Right lobe of liver (tissue), 6 donors: ENCODE data around the gene PEAR1. TPM values are rescaled to one million over a fixed set of nuclear protein-coding genes. Genes with fewer than 3 reads are reported as not detected.

Experiments
- ATAC-seq, 4 donors: fragments of 200-7000 bp; cut with Tn5 transposase; one replicate each; pipeline ENCODE4 v1.9.1; 2020; ENCODE audit warnings: mild to moderate bottlenecking in 4 of 4, moderate library complexity in 4 of 4
- DNase-seq, 3 donors: peaks; one replicate each; pipeline ENCODE4 v3.0.0-alpha.2; 2020
- H3K27ac ChIP-seq, 3 donors: fragments of 200-600 bp; one replicate each; pipeline ENCODE4 v1.8.0; 2022
- H3K27me3 ChIP-seq, 2 donors: fragments of 200-600 bp; one replicate each; pipeline ENCODE4 v1.8.0; 2022
- H3K36me3 ChIP-seq, 4 donors: fragments of 200-600 bp; sonication (generic) in 1 of 4; one replicate each; pipeline versions ENCODE4 v1.5.1 to v1.8.0; 2017 to 2022; ENCODE audit warnings: control low read depth in 1 of 4
- H3K4me1 ChIP-seq, 4 donors: fragments of 200-600 bp; sonication (generic) in 1 of 4; one replicate each; pipeline versions ENCODE4 v1.5.1 to v1.8.0; 2017 to 2022; ENCODE audit warnings: control low read depth in 1 of 4
- H3K4me3 ChIP-seq, 3 donors: fragments of 200-600 bp; one replicate each; pipeline ENCODE4 v1.8.0; 2022
- H3K9me3 ChIP-seq, 4 donors: fragments of 200-600 bp; sonication (generic) in 1 of 4; one replicate each; pipeline versions ENCODE4 v1.5.1 to v1.8.0; 2017 to 2022; ENCODE audit warnings: control low read depth in 1 of 4
- CTCF ChIP-seq, 4 donors: fragments of 200-600 bp in 3 of 4; fragments of 450-650 bp in 1 of 4; IDR thresholded peaks; one replicate each; pipeline versions ENCODE4 v1.5.1 to v1.8.0; 2016 to 2022; ENCODE audit warnings: antibody characterized with exemption in 4 of 4, mild to moderate bottlenecking in 2 of 4
- POLR2A ChIP-seq: fragments of 450-650 bp; IDR thresholded peaks from one replicate; pipeline ENCODE4 v1.6.1; 2017; ENCODE audit warnings: antibody characterized with exemption, mild to moderate bottlenecking
- WGBS: methylation state at CpG from one replicate; pipeline ENCODE4 v1.1.6; 2018; ENCODE audit warnings: low coverage, low lambda C conversion rate; ENCODE audit not compliant: insufficient coverage; ENCODE audit errors: missing lambda C conversion rate; 5-methylcytosine and 5-hydroxymethylcytosine counted together
- intact Hi-C, 2 donors: fragments of 100-400 bp; cut with DNase I; formaldehyde crosslinking; loops; one replicate each; pipeline versions ENCODE4 v1.11.2 to v1.14.1; 2022
- total RNA-seq, 6 experiments: library from RNA; depleted of rRNA in 2 of 6; stranded (reverse); fragments of >200 nt in 2 of 6; fragmentation: NEBNext Ultra II Directional in 3 of 6; extraction: Animal tissue kit (Norgen Biotek cat#: 25700) in 3 of 6; gene quantifications; one replicate each; pipeline versions ENCODE4 v1.1.0 to v1.2.4, GENCODE V29; 2016 to 2023
- donor health status: DM: no; HTN: yes; CAD: no.
- donor health status: DM: no; HTN: no; CAD: no.
- donor health status: DM: no; HTN: no; CAD: no.
- donor health status: DM: no; HTN: yes; CAD: no.
- donor health status: DM: no; HTN: yes; CAD: no.

Gene PEAR1
- total RNA-seq, 6 experiments from 2014 or later: 2.2 to 9.8 (median 3.6) TPM

GRCh38 chr1:156905651-156906050 lies 12.1 kb downstream of the PEAR1 start:
- 50% methylated on average over 4 of the region's 4 CpGs for WGBS
- DNase-seq: peak in 1 of 3 donors; percentile 34
- Histone ChIP-seq H3K4me1 (no peaks in the 10 kb centered on the region), H3K27ac (no peak overlapping the region), H3K9me3 (no peaks in the 10 kb centered on the region), H3K36me3 (no peaks in the 10 kb centered on the region), H3K4me3 (no peak overlapping the region), H3K27me3 (no peaks in the 10 kb centered on the region)
- TF ChIP-seq POLR2A (no peak), CTCF (IDR thresholded peaks at IDR 0.05) (no peak)
- intact Hi-C loops: no loop called here
- no peak for ATAC-seq

GRCh38 chr1:156906206-156906906 lies 12.8 kb downstream of the PEAR1 start:
- ATAC-seq (no peak), DNase-seq (peak in 1 of 3 donors; percentile 39)
- Histone ChIP-seq H3K4me3 (no peak overlapping the region), H3K9me3 (no peaks in the 10 kb centered on the region), H3K36me3 (no peaks in the 10 kb centered on the region), H3K27ac (no peak overlapping the region), H3K4me1 (no peaks in the 10 kb centered on the region), H3K27me3 (no peaks in the 10 kb centered on the region)
- no peak for TF ChIP-seq CTCF (IDR thresholded peaks at IDR 0.05)
- no peak for TF ChIP-seq POLR2A
- WGBS: 70% methylated on average over 2 of the region's 16 CpGs
- intact Hi-C loops: no loop called here

- H3K4me1 ChIP-seq: no peaks in the 10 kb centered on the region
- no peaks in the 10 kb centered on the region for H3K36me3 ChIP-seq
- no peak for TF ChIP-seq POLR2A
- TF ChIP-seq CTCF (IDR thresholded peaks at IDR 0.05): no peak
- no peak overlapping the region for H3K27ac ChIP-seq
- no CpG with 5 or more reads among the region's 29 CpGs for WGBS
- intact Hi-C loops: no loop called here
- DNase-seq (peak in 1 of 3 donors; percentile 45), ATAC-seq (no peak)
- H3K27me3 ChIP-seq: no peaks in the 10 kb centered on the region
- H3K9me3 ChIP-seq: no peaks in the 10 kb centered on the region
- H3K4me3 ChIP-seq: no peak overlapping the region
Measured at GRCh38 chr1:156908541-156908940, 15.0 kb downstream of the PEAR1 start.

GRCh38 chr1:156908955-156909354 lies 15.4 kb downstream of the PEAR1 start:
- no peak for ATAC-seq
- H3K27ac ChIP-seq: no peak overlapping the region
- no peaks in the 10 kb centered on the region for H3K9me3 ChIP-seq
- no peaks in the 10 kb centered on the region for H3K36me3 ChIP-seq
- WGBS: 40% methylated on average over 9 of the region's 10 CpGs
- no peaks in the 10 kb centered on the region for H3K4me1 ChIP-seq
- TF ChIP-seq POLR2A (no peak), CTCF (IDR thresholded peaks at IDR 0.05) (no peak)
- intact Hi-C loops: no loop called here
- no peaks in the 10 kb centered on the region for H3K27me3 ChIP-seq
- no peak overlapping the region for H3K4me3 ChIP-seq
- DNase-seq: no peak
